Activated T-helper 1 cell treated with anti-CD3 and anti-CD28 coated beads, Interleukin-12 subunit alpha, Interleukin-12 subunit beta, Interleukin-2, Interleukin-4 antibody, amounts not matched to agents 30 ng/mL and 10 ng/mL and 1 ng/mL, durations not matched to agents 14 hours and 24 hours and 36 hours (primary cell): ENCODE data around the gene TMEM178B. TPM values are rescaled to one million over a fixed set of nuclear protein-coding genes. Genes with fewer than 3 reads are reported as not detected.

Source experiments
- DNase-seq: peaks from one replicate; pipeline ENCODE4 v3.0.0; 2021; ENCODE audit warnings: low spot score
- H3K27ac Mint-ChIP-seq: one replicate; pipeline ENCODE4 v1.8.0; 2021; ENCODE audit warnings: mild to moderate bottlenecking, mixed read lengths
- H3K27me3 Mint-ChIP-seq: one replicate; pipeline ENCODE4 v1.8.0; 2022; ENCODE audit warnings: mild to moderate bottlenecking, moderate library complexity, mixed read lengths; ENCODE audit not compliant: insufficient read depth
- H3K36me3 Mint-ChIP-seq: one replicate; pipeline ENCODE4 v1.8.0; 2021; ENCODE audit warnings: low read depth, mixed read lengths
- H3K4me1 Mint-ChIP-seq: one replicate; pipeline ENCODE4 v1.8.0; 2021; ENCODE audit warnings: low read depth, mixed read lengths
- H3K4me3 Mint-ChIP-seq: one replicate; pipeline ENCODE4 v1.8.0; 2021; ENCODE audit warnings: mild to moderate bottlenecking, moderate library complexity, mixed read lengths
- H3K9me3 Mint-ChIP-seq: one replicate; pipeline ENCODE4 v1.8.0; 2021; ENCODE audit warnings: mixed read lengths
- intact Hi-C: fragments of 100-400 bp; cut with micrococcal nuclease; formaldehyde crosslinking; loops from one replicate; pipeline ENCODE4 v1.15.1; 2024
- total RNA-seq: library from RNA; stranded (reverse); gene quantifications from 2 replicates; pipeline ENCODE4 v1.2.3, GENCODE V29; 2022

The TMEM178B gene
- total RNA-seq, 1 donor from 2014 or later = 2.5 TPM

DNA sequence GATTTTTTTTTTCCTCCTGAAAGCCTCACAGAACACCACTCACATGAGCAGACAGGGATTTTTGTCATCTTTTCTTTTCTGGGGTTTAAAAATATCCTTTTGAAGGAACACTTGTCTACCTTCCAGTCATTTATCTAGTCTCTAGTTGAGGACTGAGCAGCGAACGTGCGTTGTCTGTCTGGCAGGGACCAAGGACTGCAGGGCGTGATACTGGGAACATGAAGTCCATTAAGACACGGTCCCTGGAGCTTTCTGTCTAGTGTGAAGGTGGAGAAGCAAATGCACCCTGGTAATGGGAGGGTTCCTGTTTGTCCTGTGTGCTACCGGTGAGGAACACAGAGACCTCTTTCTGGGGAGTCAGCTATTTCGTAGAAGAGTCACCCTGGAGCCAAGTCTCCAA lies 207.4 kb downstream of the TMEM178B start:
- Mint-ChIP-seq H3K9me3 (no peaks in the 10 kb centered on the region), H3K27ac (no peak overlapping the region), H3K27me3 (peaks cover 2% of the 10 kb centered on the region), H3K36me3 (no peaks in the 10 kb centered on the region), H3K4me1 (peaks cover 22% of the 10 kb centered on the region), H3K4me3 (no peak overlapping the region)
- DNase-seq = no peak
- intact Hi-C loops = no loop called here

DNA sequence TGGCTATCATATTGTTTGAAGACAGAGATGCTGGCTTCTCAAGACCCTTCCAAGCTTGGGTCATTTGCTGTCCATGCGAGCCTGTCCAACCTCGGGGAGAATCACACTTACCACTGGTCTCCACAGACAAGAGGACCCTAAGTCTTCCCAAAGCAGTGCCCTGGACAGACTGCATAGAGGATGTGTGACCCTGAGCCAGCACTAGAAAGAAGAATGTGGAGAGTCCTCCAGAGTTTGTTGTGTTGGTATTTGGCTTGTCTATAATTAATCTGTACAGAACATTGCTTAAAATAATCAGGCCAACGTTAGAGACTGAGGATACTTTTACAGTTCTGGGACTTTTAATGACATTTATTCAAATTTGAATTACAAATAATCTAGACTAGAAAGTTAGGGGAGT lies 212.7 kb downstream of the TMEM178B start:
- H3K9me3 Mint-ChIP-seq = no peaks in the 10 kb centered on the region
- H3K27me3 Mint-ChIP-seq = peaks cover 10% of the 10 kb centered on the region
- no peaks in the 10 kb centered on the region for H3K36me3 Mint-ChIP-seq
- no peak overlapping the region for H3K4me3 Mint-ChIP-seq
- H3K4me1 Mint-ChIP-seq = peaks cover 24% of the 10 kb centered on the region
- H3K27ac Mint-ChIP-seq = no peak overlapping the region
- intact Hi-C loops = no loop called here
- DNase-seq = no peak

GRCh38 chr7:141287936-141288335 lies 214.1 kb downstream of the TMEM178B start:
- Mint-ChIP-seq H3K9me3 (no peaks in the 10 kb centered on the region), H3K4me1 (peaks cover 29% of the 10 kb centered on the region), H3K4me3 (no peak overlapping the region), H3K27me3 (peaks cover 14% of the 10 kb centered on the region), H3K36me3 (no peaks in the 10 kb centered on the region), H3K27ac (no peak overlapping the region)
- no peak for DNase-seq
- intact Hi-C loops = no loop called here

GRCh38 chr7:141288626-141289025 lies 214.8 kb downstream of the TMEM178B start:
- no peak for DNase-seq
- no peak overlapping the region for H3K4me3 Mint-ChIP-seq
- no peaks in the 10 kb centered on the region for H3K9me3 Mint-ChIP-seq
- no peaks in the 10 kb centered on the region for H3K36me3 Mint-ChIP-seq
- H3K27me3 Mint-ChIP-seq = peaks cover 14% of the 10 kb centered on the region
- H3K4me1 Mint-ChIP-seq = peaks cover 23% of the 10 kb centered on the region
- intact Hi-C loops = no loop called here
- H3K27ac Mint-ChIP-seq = no peak overlapping the region

GRCh38 chr7:141290365-141290764 lies 216.5 kb downstream of the TMEM178B start:
- intact Hi-C loops = no loop called here
- Mint-ChIP-seq H3K27ac (no peak overlapping the region), H3K9me3 (no peaks in the 10 kb centered on the region), H3K4me3 (no peak overlapping the region), H3K4me1 (peaks cover 12% of the 10 kb centered on the region), H3K36me3 (no peaks in the 10 kb centered on the region), H3K27me3 (peaks cover 17% of the 10 kb centered on the region)
- no peak for DNase-seq

GRCh38 chr7:141290973-141291372 lies 217.1 kb downstream of the TMEM178B start:
- Mint-ChIP-seq H3K27me3 (peaks cover 17% of the 10 kb centered on the region), H3K4me3 (no peak overlapping the region), H3K9me3 (no peaks in the 10 kb centered on the region), H3K4me1 (peaks cover 12% of the 10 kb centered on the region), H3K27ac (no peak overlapping the region), H3K36me3 (no peaks in the 10 kb centered on the region)
- DNase-seq = no peak
- intact Hi-C loops = no loop called here

DNA sequence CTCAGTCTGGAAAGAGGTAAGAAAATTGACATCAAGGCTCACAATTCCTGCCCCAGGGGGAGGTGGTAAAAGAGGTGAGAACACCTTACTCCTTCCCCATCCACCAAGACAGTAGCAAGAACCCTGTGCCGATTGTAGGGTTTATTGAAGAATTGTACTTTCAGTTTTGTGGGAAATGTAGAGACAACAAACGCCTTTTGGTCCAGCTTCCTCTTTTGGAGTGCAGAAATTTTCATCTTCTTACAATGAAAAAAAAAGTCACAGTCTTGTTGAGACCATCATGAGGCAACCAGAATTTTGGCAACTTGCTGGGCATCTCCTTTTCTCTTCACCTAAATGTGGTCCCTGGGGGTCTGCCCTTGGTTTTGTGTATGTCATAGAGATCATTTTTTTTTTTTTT lies 217.7 kb downstream of the TMEM178B start:
- no peak overlapping the region for H3K27ac Mint-ChIP-seq
- intact Hi-C loops = no loop called here
- no peak for DNase-seq
- peaks cover 17% of the 10 kb centered on the region for H3K27me3 Mint-ChIP-seq
- no peaks in the 10 kb centered on the region for H3K36me3 Mint-ChIP-seq
- H3K4me3 Mint-ChIP-seq = no peak overlapping the region
- no peaks in the 10 kb centered on the region for H3K9me3 Mint-ChIP-seq
- H3K4me1 Mint-ChIP-seq = peaks cover 12% of the 10 kb centered on the region

DNA sequence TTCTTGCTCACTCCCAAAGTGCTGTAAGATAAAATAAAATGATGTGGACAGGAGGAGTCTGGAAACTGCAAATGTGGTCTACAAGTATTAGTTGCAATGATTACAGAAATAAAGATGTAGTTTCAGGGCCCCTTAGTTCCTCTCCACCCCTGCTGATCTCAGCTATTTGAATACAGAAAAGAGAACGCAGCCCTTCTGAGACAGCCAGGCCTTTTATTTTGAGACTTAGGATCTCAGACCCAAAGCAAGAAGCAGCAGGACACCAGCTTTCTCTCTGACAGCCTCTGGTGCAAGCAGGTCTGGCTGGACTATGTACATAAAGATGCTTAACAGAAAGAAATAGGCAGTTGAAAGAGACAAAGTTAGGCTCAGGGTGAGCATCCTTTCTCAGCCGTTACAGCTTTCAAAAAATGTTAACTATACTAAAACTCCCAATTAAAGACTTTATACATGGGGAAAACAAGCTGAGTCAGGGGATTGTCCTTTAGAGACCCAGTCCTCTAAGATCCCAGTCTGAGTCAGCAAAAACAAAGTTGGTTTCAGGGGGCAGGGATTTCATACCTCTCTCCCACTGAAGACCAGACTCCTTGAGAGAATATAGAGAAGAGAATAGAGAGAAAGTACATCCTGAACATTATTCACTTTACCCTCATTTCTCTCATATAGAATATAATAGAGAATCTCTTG lies 220.4 kb downstream of the TMEM178B start:
- Mint-ChIP-seq H3K27ac (no peak overlapping the region), H3K9me3 (peaks cover 10% of the 10 kb centered on the region), H3K4me1 (peaks cover 12% of the 10 kb centered on the region), H3K27me3 (peaks cover 13% of the 10 kb centered on the region), H3K36me3 (no peaks in the 10 kb centered on the region), H3K4me3 (no peak overlapping the region)
- intact Hi-C loops = no loop called here
- DNase-seq = no peak

DNA sequence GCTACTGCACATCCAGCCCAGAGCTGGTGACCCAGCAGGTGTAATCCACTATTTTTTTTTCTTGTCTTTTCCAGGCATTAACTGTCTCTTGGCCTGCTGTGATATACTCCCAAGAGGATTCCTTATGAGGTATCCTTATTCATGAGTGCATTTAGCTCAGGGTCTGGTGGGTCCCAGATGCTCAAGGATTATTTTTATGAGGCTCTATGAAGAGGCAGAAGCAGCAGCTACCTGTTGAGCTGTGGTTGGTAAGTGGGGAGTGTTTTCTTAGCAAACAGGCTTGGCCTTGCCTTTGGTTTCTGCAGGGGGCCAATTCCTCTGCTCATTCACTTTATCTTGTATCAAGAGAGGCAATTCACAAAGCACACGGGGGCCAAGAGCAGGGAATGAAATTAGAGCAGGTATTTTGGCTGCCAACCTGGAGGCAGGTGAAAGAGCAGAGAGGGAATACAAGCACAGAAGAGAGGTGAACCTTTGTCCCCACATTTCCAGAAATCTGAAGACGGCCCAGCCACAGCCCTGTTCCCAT lies 221.6 kb downstream of the TMEM178B start:
- DNase-seq = no peak
- H3K4me1 Mint-ChIP-seq = peaks cover 12% of the 10 kb centered on the region
- intact Hi-C loops = no loop called here
- H3K27ac Mint-ChIP-seq = no peak overlapping the region
- no peaks in the 10 kb centered on the region for H3K36me3 Mint-ChIP-seq
- H3K9me3 Mint-ChIP-seq = peaks cover 10% of the 10 kb centered on the region
- H3K4me3 Mint-ChIP-seq = no peak overlapping the region
- H3K27me3 Mint-ChIP-seq = peaks cover 13% of the 10 kb centered on the region

GRCh38 chr7:141300816-141301215 lies 227.0 kb downstream of the TMEM178B start:
- Mint-ChIP-seq H3K27ac (no peak overlapping the region), H3K9me3 (peaks cover 10% of the 10 kb centered on the region), H3K4me3 (no peak overlapping the region), H3K4me1 (no peaks in the 10 kb centered on the region), H3K27me3 (peaks cover 6% of the 10 kb centered on the region), H3K36me3 (no peaks in the 10 kb centered on the region)
- no peak for DNase-seq
- intact Hi-C loops = no loop called here

DNA sequence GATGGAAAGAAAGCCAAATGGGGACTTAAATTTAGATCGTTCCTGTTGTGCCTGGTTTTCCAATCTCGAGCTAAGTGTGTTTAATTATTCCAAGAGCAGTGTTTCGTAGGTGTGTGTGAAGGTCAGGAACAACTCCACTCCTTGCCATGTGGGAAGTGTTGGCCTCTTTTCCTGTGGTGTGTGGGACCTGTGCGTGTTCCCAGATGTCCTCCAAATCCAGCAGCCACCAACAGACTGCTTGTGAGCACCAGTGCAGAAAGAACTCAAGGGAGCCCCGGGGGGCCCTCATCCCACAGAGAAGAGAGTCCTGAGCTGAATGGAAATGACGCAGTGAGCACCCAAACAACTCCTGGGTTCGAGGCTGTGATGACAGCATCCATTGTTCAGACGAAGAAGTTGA lies 227.7 kb downstream of the TMEM178B start:
- no peak for DNase-seq
- H3K4me3 Mint-ChIP-seq = no peak overlapping the region
- peaks cover 6% of the 10 kb centered on the region for H3K27me3 Mint-ChIP-seq
- peaks cover 10% of the 10 kb centered on the region for H3K9me3 Mint-ChIP-seq
- intact Hi-C loops = no loop called here
- H3K36me3 Mint-ChIP-seq = no peaks in the 10 kb centered on the region
- H3K4me1 Mint-ChIP-seq = no peaks in the 10 kb centered on the region
- H3K27ac Mint-ChIP-seq = no peak overlapping the region

- intact Hi-C loops = no loop called here
- Mint-ChIP-seq H3K27me3 (peaks cover 8% of the 10 kb centered on the region), H3K36me3 (no peaks in the 10 kb centered on the region), H3K27ac (no peak overlapping the region), H3K4me3 (no peak overlapping the region), H3K9me3 (peaks cover 5% of the 10 kb centered on the region), H3K4me1 (no peaks in the 10 kb centered on the region)
- no peak for DNase-seq
Observed at GRCh38 chr7:141302617-141303016, 228.8 kb downstream of the TMEM178B start.

- Mint-ChIP-seq H3K27me3 (peaks cover 2% of the 10 kb centered on the region), H3K9me3 (no peaks in the 10 kb centered on the region), H3K4me1 (no peaks in the 10 kb centered on the region), H3K36me3 (no peaks in the 10 kb centered on the region), H3K4me3 (no peak overlapping the region), H3K27ac (no peak overlapping the region)
- DNase-seq = no peak
- intact Hi-C loops = no loop called here
Observed at GRCh38 chr7:141304291-141304690, 230.4 kb downstream of the TMEM178B start.

DNA sequence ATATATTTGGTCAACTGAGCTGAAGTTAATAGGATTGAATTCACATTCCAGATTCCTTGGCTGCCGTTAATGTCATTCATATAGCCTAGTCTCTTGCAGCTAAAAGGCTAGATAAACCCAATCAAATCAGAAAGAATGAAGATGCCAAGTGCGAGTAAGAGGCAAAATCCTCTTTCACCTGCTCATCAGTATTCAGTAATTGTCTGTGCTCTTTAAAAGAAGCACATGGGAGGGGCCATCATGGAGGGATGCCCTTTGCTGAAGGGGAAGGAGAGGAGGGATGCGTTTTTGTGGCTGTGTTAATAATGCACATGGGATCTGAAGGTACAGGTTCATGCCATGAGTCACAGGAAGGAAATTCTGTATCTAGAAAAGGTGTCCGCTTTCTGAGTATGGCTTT lies 232.2 kb downstream of the TMEM178B start:
- Mint-ChIP-seq H3K4me1 (no peaks in the 10 kb centered on the region), H3K36me3 (no peaks in the 10 kb centered on the region), H3K27ac (no peak overlapping the region), H3K27me3 (peaks cover 7% of the 10 kb centered on the region), H3K4me3 (no peak overlapping the region), H3K9me3 (no peaks in the 10 kb centered on the region)
- intact Hi-C loops = no loop called here
- DNase-seq = no peak
